Measurements from ENCODE around the gene LDAH.
A peak's percentile ranks its signal among the peaks of the same experiment; 100 is the strongest.

Gene LDAH

DNA sequence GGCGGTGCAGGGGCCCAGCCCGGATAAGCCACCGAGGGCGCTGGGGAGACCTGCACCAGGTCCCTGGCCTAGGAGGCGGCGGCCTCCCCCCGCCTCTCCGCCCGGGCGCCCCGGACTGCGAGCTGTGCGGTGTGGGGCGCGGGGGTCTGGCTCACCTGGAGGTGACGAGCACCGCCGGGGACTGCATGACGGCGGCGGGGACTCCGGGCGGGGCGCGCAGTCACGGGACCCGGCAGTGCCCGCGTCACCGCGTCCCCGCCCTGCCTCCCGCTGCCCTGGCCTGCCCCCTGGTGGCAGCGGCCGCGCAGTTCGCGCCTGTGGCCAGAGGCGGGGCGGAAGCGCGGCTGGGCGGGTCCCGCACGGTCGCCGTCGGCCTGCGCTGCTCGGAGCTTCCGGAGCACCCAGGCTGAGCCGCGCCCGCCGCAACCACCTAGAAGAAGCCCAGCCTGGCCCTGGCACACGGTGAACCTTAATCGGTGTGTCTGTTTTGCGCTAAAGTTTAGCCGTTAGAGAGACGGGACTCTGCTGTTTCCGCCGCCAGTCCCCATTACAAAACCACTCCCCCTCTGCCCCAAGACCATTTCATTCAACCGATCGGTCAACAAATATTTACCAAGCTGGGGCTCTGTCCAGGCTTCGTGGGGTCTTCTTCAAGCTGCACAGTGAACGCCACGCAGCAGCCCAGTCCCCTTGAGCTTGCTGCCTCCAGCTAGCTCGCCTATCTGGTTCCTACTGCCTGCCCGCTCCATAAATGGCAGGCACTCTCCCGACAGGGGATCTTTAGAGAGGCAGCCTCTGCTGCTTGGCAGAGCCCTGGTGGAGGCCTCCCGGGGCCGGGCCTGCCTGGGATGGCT is 171.8 kb downstream of the LDAH start, which contains the start of gene HS1BP3 (continued):
- TF ChIP-seq RBAK (tag by site-specific recombination; IDR thresholded peaks at IDR 0.05) (no peak), IKZF3 (tag by site-specific recombination; IDR thresholded peaks at IDR 0.05) (no peak), EGR2 (tag by site-specific recombination; IDR thresholded peaks at IDR 0.05; ENCODE audit: low read depth) (no peak), ZNF664 (tag by site-specific recombination; IDR thresholded peaks at IDR 0.05) (no peak), KLF9 (tag by site-specific recombination; IDR thresholded peaks at IDR 0.05; ENCODE audit: low read depth) (peak; percentile 38; the same call in 1 of the 2 replicates), GLIS2 (tag by site-specific recombination; IDR thresholded peaks at IDR 0.05) (peak; percentile 68), ZNF214 (tag by site-specific recombination; IDR thresholded peaks at IDR 0.05; ENCODE audit: borderline replicate concordance) (no peak), ZNF561 (tag by site-specific recombination; IDR thresholded peaks at IDR 0.05; ENCODE audit: borderline replicate concordance) (peak; percentile 23; the same call in 1 of the 2 replicates), ZNF248 (tag by site-specific recombination; IDR thresholded peaks at IDR 0.05) (no peak), ZNF843 (tag by site-specific recombination; IDR thresholded peaks at IDR 0.05) (no peak), ZNF747 (tag by site-specific recombination; IDR thresholded peaks at IDR 0.05) (no peak), ZNF211 (tag by site-specific recombination; IDR thresholded peaks at IDR 0.05; ENCODE audit: low read depth) (no peak), ZNF155 (tag by site-specific recombination; IDR thresholded peaks at IDR 0.05) (no peak), ZNF19 (tag by site-specific recombination; IDR thresholded peaks at IDR 0.05; ENCODE audit: low read depth) (no peak)
- TF ChIP-seq, protein P1, sequence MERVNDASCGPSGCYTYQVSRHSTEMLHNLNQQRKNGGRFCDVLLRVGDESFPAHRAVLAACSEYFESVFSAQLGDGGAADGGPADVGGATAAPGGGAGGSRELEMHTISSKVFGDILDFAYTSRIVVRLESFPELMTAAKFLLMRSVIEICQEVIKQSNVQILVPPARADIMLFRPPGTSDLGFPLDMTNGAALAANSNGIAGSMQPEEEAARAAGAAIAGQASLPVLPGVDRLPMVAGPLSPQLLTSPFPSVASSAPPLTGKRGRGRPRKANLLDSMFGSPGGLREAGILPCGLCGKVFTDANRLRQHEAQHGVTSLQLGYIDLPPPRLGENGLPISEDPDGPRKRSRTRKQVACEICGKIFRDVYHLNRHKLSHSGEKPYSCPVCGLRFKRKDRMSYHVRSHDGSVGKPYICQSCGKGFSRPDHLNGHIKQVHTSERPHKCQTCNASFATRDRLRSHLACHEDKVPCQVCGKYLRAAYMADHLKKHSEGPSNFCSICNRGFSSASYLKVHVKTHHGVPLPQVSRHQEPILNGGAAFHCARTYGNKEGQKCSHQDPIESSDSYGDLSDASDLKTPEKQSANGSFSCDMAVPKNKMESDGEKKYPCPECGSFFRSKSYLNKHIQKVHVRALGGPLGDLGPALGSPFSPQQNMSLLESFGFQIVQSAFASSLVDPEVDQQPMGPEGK (tag by site-specific recombination; IDR thresholded peaks at IDR 0.05) = peak; percentile 41; the same call in 1 of the 2 replicates
- TF ChIP-seq, protein P2, sequence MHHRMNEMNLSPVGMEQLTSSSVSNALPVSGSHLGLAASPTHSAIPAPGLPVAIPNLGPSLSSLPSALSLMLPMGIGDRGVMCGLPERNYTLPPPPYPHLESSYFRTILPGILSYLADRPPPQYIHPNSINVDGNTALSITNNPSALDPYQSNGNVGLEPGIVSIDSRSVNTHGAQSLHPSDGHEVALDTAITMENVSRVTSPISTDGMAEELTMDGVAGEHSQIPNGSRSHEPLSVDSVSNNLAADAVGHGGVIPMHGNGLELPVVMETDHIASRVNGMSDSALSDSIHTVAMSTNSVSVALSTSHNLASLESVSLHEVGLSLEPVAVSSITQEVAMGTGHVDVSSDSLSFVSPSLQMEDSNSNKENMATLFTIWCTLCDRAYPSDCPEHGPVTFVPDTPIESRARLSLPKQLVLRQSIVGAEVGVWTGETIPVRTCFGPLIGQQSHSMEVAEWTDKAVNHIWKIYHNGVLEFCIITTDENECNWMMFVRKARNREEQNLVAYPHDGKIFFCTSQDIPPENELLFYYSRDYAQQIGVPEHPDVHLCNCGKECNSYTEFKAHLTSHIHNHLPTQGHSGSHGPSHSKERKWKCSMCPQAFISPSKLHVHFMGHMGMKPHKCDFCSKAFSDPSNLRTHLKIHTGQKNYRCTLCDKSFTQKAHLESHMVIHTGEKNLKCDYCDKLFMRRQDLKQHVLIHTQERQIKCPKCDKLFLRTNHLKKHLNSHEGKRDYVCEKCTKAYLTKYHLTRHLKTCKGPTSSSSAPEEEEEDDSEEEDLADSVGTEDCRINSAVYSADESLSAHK (tag by site-specific recombination; IDR thresholded peaks at IDR 0.05) = no peak
- TF ChIP-seq, protein P3, sequence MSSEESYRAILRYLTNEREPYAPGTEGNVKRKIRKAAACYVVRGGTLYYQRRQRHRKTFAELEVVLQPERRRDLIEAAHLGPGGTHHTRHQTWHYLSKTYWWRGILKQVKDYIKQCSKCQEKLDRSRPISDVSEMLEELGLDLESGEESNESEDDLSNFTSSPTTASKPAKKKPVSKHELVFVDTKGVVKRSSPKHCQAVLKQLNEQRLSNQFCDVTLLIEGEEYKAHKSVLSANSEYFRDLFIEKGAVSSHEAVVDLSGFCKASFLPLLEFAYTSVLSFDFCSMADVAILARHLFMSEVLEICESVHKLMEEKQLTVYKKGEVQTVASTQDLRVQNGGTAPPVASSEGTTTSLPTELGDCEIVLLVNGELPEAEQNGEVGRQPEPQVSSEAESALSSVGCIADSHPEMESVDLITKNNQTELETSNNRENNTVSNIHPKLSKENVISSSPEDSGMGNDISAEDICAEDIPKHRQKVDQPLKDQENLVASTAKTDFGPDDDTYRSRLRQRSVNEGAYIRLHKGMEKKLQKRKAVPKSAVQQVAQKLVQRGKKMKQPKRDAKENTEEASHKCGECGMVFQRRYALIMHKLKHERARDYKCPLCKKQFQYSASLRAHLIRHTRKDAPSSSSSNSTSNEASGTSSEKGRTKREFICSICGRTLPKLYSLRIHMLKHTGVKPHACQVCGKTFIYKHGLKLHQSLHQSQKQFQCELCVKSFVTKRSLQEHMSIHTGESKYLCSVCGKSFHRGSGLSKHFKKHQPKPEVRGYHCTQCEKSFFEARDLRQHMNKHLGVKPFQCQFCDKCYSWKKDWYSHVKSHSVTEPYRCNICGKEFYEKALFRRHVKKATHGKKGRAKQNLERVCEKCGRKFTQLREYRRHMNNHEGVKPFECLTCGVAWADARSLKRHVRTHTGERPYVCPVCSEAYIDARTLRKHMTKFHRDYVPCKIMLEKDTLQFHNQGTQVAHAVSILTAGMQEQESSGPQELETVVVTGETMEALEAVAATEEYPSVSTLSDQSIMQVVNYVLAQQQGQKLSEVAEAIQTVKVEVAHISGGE (tag by site-specific recombination; conservative IDR thresholded peaks at IDR 0.05; ENCODE audit: low read depth) = 0 out of 2 replicates have a peak, but pooled peaks have one; percentile 45
- TF ChIP-seq, protein P4, sequence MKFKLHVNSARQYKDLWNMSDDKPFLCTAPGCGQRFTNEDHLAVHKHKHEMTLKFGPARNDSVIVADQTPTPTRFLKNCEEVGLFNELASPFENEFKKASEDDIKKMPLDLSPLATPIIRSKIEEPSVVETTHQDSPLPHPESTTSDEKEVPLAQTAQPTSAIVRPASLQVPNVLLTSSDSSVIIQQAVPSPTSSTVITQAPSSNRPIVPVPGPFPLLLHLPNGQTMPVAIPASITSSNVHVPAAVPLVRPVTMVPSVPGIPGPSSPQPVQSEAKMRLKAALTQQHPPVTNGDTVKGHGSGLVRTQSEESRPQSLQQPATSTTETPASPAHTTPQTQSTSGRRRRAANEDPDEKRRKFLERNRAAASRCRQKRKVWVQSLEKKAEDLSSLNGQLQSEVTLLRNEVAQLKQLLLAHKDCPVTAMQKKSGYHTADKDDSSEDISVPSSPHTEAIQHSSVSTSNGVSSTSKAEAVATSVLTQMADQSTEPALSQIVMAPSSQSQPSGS (tag by site-specific recombination; IDR thresholded peaks at IDR 0.05; ENCODE audit: low read depth) = no peak
- TF ChIP-seq, protein P5, sequence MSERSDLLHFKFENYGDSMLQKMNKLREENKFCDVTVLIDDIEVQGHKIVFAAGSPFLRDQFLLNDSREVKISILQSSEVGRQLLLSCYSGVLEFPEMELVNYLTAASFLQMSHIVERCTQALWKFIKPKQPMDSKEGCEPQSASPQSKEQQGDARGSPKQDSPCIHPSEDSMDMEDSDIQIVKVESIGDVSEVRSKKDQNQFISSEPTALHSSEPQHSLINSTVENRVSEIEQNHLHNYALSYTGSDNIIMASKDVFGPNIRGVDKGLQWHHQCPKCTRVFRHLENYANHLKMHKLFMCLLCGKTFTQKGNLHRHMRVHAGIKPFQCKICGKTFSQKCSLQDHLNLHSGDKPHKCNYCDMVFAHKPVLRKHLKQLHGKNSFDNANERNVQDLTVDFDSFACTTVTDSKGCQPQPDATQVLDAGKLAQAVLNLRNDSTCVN (tag by site-specific recombination; optimal IDR thresholded peaks at IDR 0.05) = peak; percentile 77
- TF ChIP-seq, protein P6, sequence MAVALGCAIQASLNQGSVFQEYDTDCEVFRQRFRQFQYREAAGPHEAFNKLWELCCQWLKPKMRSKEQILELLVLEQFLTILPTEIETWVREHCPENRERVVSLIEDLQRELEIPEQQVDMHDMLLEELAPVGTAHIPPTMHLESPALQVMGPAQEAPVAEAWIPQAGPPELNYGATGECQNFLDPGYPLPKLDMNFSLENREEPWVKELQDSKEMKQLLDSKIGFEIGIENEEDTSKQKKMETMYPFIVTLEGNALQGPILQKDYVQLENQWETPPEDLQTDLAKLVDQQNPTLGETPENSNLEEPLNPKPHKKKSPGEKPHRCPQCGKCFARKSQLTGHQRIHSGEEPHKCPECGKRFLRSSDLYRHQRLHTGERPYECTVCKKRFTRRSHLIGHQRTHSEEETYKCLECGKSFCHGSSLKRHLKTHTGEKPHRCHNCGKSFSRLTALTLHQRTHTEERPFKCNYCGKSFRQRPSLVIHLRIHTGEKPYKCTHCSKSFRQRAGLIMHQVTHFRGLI (tag by site-specific recombination; IDR thresholded peaks at IDR 0.05) = peak; percentile 87
